HepG2 (cell line): ENCODE measurements around the gene AUP1. TPM values are rescaled to one million over a fixed set of nuclear protein-coding genes. Genes with fewer than 3 reads are reported as not detected.

ENCODE experiments used
- ATAC-seq: fragments of 200-7000 bp; cut with Tn5 transposase; 3 replicates; pipeline ENCODE4 v1.9.1; 2020; ENCODE audit warnings: mild to moderate bottlenecking, moderate library complexity
- BruUV-seq: library from RNA; stranded (reverse); fragments of 400-500 nt; replicated peaks from 2 replicates; lab custom pipeline; 2021; lab: Mats Ljungman, UMichigan
- CTCF ChIA-PET: fragments of 300-600 bp; formaldehyde crosslinking; extraction: SDS; loops from one replicate; lab custom pipeline; 2021; ENCODE audit warnings: low total read pairs, inconsistent platforms, low intra/inter-chr PET ratio; lab: Yijun Ruan, JAX
- POLR2A ChIA-PET: fragments of 350-600 bp; sonication (Branson Sonifier 250); formaldehyde crosslinking; loops from one replicate; lab custom pipeline; 2020; ENCODE audit warnings: antibody characterized with exemption, inconsistent platforms; lab: Yijun Ruan, JAX
- DNase-seq: peaks from one replicate; pipeline ENCODE4 v3.0.0-alpha.2; 2015; ENCODE audit warnings: low spot score
- FAIRE-seq: peaks from 3 replicates; lab custom pipeline; 2011; peaks lifted over from hg19 to GRCh38; lab: Jason Lieb, UNC
- H2AFZ ChIP-seq: one replicate; pipeline ENCODE4 v1.6.1; 2011; ENCODE audit warnings: low read length, inconsistent platforms
- H3K27ac ChIP-seq: fragments of 300-600 bp; 3 replicates; pipeline ENCODE4 v1.8.0; 2011; ENCODE audit warnings: mixed run types, mild to moderate bottlenecking, mixed read lengths, low read length, inconsistent platforms; ENCODE audit not compliant: insufficient read depth; ENCODE audit errors: extremely low read length
- H3K27me3 ChIP-seq, 2 experiments: fragments of 200-600 bp in 1 of 2; 2 replicates in 1 of 2; 3 replicates in 1 of 2; pipeline versions ENCODE4 v1.6.0 to v1.8.0; 2011; ENCODE audit warnings: low read length in 2 of 2, mild to moderate bottlenecking in 2 of 2, moderate library complexity in 2 of 2, inconsistent platforms in 1 of 2; ENCODE audit not compliant: insufficient read depth in 2 of 2, control insufficient read depth in 1 of 2
- H3K36me3 ChIP-seq, 2 experiments: fragments of 200-600 bp in 1 of 2; replicated peaks in 1 of 2; 2 replicates in 1 of 2; 3 replicates in 1 of 2; pipeline versions ENCODE4 v1.5.1 to v1.8.0; 2011; ENCODE audit warnings: low read length in 2 of 2, inconsistent platforms in 1 of 2; ENCODE audit not compliant: insufficient read depth in 2 of 2, control insufficient read depth in 1 of 2
- H3K4me1 ChIP-seq: 2 replicates; pipeline ENCODE4 v1.5.1; 2012; ENCODE audit warnings: low read length, inconsistent platforms; ENCODE audit not compliant: insufficient read depth
- H3K4me2 ChIP-seq: 2 replicates; pipeline ENCODE4 v1.6.0; 2011; ENCODE audit warnings: low read depth, low read length, inconsistent platforms
- H3K4me3 ChIP-seq, 3 experiments: fragments of 200-600 bp in 1 of 3; sonication (generic), shearing (Covaris generic) in 1 of 3; replicated peaks in 1 of 3; 2 replicates each; pipeline ENCODE4 v1.5.1; 2011 to 2016; ENCODE audit warnings: low read length in 3 of 3, inconsistent platforms in 2 of 3, low read depth in 2 of 3, mild to moderate bottlenecking in 2 of 3, control low read depth in 1 of 3, mixed read lengths in 1 of 3; ENCODE audit not compliant: insufficient read depth in 1 of 3
- H3K79me2 ChIP-seq: one replicate; pipeline ENCODE4 v1.6.1; 2011; ENCODE audit warnings: low read length, inconsistent platforms; ENCODE audit not compliant: insufficient read depth
- H3K9ac ChIP-seq: 2 replicates; pipeline ENCODE4 v1.6.0; 2011; ENCODE audit warnings: mild to moderate bottlenecking, low read depth, low read length, inconsistent platforms; ENCODE audit not compliant: insufficient read depth
- H3K9me3 ChIP-seq: 2 replicates; pipeline ENCODE4 v1.5.1; 2012; ENCODE audit warnings: mild to moderate bottlenecking, low read length
- H4K20me1 ChIP-seq: 2 replicates; pipeline ENCODE4 v1.6.0; 2011; ENCODE audit warnings: inconsistent platforms, mild to moderate bottlenecking, low read length, moderate library complexity; ENCODE audit not compliant: insufficient read depth
- ATF5 ChIP-seq: sonication (generic); formaldehyde crosslinking; IDR thresholded peaks from 2 replicates; pipeline ENCODE4 v1.4.0; 2020; ENCODE audit warnings: mild to moderate bottlenecking, low read depth, missing genetic modification reagents
- MXD3 ChIP-seq: IDR thresholded peaks from 2 replicates; pipeline ENCODE4 v1.6.1; 2016; ENCODE audit warnings: mild to moderate bottlenecking, missing biosample characterization, missing genetic modification reagents
- NR1H2 ChIP-seq: sonication (generic); formaldehyde crosslinking; IDR thresholded peaks from 2 replicates; pipeline ENCODE4 v1.8.1; 2022; ENCODE audit warnings: low read depth, missing genetic modification reagents, borderline replicate concordance
- SKIL ChIP-seq: sonication (generic); formaldehyde crosslinking; IDR thresholded peaks from 2 replicates; pipeline ENCODE4 v1.8.0; 2022; ENCODE audit warnings: missing genetic modification reagents, mild to moderate bottlenecking, moderate library complexity, borderline replicate concordance
- TEAD3 ChIP-seq: optimal IDR thresholded peaks from 2 replicates; pipeline ENCODE3; 2016; ENCODE audit warnings: borderline replicate concordance
- TFDP1 ChIP-seq: IDR thresholded peaks from 2 replicates; pipeline ENCODE4 v1.6.1; 2016; ENCODE audit warnings: missing compliant biosample characterization, missing genetic modification reagents, borderline replicate concordance
- ZNF142 ChIP-seq: sonication (generic); formaldehyde crosslinking; IDR thresholded peaks from 2 replicates; pipeline ENCODE4 v1.4.0; 2020; ENCODE audit warnings: missing genetic modification reagents
- WGBS: methylation state at CpG from one replicate; pipeline ENCODE4 v1.1.6; 2017; ENCODE audit warnings: low lambda C conversion rate; 5-methylcytosine and 5-hydroxymethylcytosine counted together
- in situ Hi-C: cut with HindIII; loops from 2 replicates; pipeline ENCODE4 v1.10.0; 2017; ENCODE audit warnings: low pct_unique_long_range_greater_than_20kb; ENCODE audit not compliant: extremely low pct_ligation_motif_present
- intact Hi-C: fragments of 100-400 bp; cut with micrococcal nuclease; formaldehyde crosslinking; loops from one replicate; pipeline ENCODE4 v1.10.0; 2022; ENCODE audit not compliant: unreplicated experiment
- polyA plus RNA-seq, 8 experiments: library from polyadenylated mRNA; depleted of rRNA in 3 of 8; stranded (reverse) in 7 of 8; unstranded in 1 of 8; fragments of >200 nt; fragmentation: Illumina TruSeq in 4 of 8; extraction: Trizol in 4 of 8; gene quantifications; 2 replicates each; pipeline versions ENCODE4 v1.2.1 to v1.2.3, GENCODE V29; 2011 to 2016; ENCODE audit warnings: low read depth in 4 of 8, missing spikeins in 1 of 8, mixed read lengths in 1 of 8; ENCODE audit not compliant: insufficient read depth in 1 of 8
- total RNA-seq, 5 experiments: library from RNA; depleted of rRNA; stranded (reverse); fragments of >200 nt; fragmentation: Illumina TruSeq; extraction: Trizol; gene quantifications; 2 replicates each; pipeline ENCODE4 v1.2.3, GENCODE V29; 2016; ENCODE audit warnings: low read depth in 1 of 5

Gene AUP1
- total and polyA plus RNA-seq, 2 of the 13 experiments (the other 11 are each of a cell fraction or from before 2014, with no cell fraction given): 174 to 267 TPM

- TF ChIP-seq TEAD3 (CRISPR knock-in tag) (peak; percentile 10), TFDP1 (CRISPR knock-in tag) (no peak), NR1H2 (CRISPR knock-in tag) (no peak)
- TF ChIP-seq, all 625 proteins: peak for 1
- Histone ChIP-seq H3K27ac (no peak overlapping the region), H3K36me3 (no peaks in the 10 kb centered on the region), H3K27me3 (peaks cover 4 to 52% of the 10 kb centered on the region in 2 experiments; a peak in 4 of 5 replicates), H3K4me1 (peaks cover 19% of the 10 kb centered on the region), H3K9ac (no peak overlapping the region), H3K9me3 (no peaks in the 10 kb centered on the region), H2AFZ (no peak overlapping the region), H3K4me3 (no peak overlapping the region), H4K20me1 (no peaks in the 10 kb centered on the region), H3K79me2 (no peaks in the 10 kb centered on the region), H3K4me2 (0 out of 2 replicates have a peak overlapping the region, but pooled peaks have one; percentile 4)
- WGBS: 8% methylated on average over 6 of the region's 6 CpGs
- CTCF ChIA-PET: no interaction called here
- no TSS peak for BruUV-seq
- in situ Hi-C loops: no loop called here
- ATAC-seq (peak; percentile 14), FAIRE-seq (no peak), DNase-seq (no peak)
- POLR2A ChIA-PET: no interaction called here
- intact Hi-C loops: no loop called here
Observed at GRCh38 chr2:74560591-74560990, 31.1 kb upstream of the AUP1 start.

GRCh38 chr2:74559912-74560311, 30.4 kb upstream of the AUP1 start:
- no TSS peak for BruUV-seq
- ChIA-PET POLR2A (no interaction called here), CTCF (no interaction called here)
- H3K36me3 ChIP-seq: no peaks in the 10 kb centered on the region
- peaks cover 26% of the 10 kb centered on the region for H3K4me1 ChIP-seq
- DNase-seq (no peak), FAIRE-seq (no peak), ATAC-seq (no peak)
- no peaks in the 10 kb centered on the region for H4K20me1 ChIP-seq
- WGBS: 50% methylated on average over 5 of the region's 5 CpGs
- in situ Hi-C loops (no loop called here), intact Hi-C loops (no loop called here)
- no peak overlapping the region for H2AFZ ChIP-seq
- H3K4me3 ChIP-seq: no peak overlapping the region
- no peaks in the 10 kb centered on the region for H3K9me3 ChIP-seq
- peaks cover 6 to 56% of the 10 kb centered on the region in 2 experiments; a peak in 4 of 5 replicates for H3K27me3 ChIP-seq
- no peak overlapping the region for H3K27ac ChIP-seq
- no peak overlapping the region for H3K9ac ChIP-seq
- no peaks in the 10 kb centered on the region for H3K79me2 ChIP-seq
- H3K4me2 ChIP-seq: no peak overlapping the region
- TF ChIP-seq MXD3 (CRISPR knock-in tag) (no peak), ATF5 (CRISPR knock-in tag) (no peak), SKIL (CRISPR knock-in tag) (no peak), ZNF142 (CRISPR knock-in tag) (no peak)
